Muscle of leg (tissue), 11 donors: ENCODE data around the gene ERICH6B. TPM values are rescaled to one million over a fixed set of nuclear protein-coding genes. Genes with fewer than 3 reads are reported as not detected.
A peak's percentile ranks its signal among the peaks of the same experiment; 100 is the strongest.

ENCODE experiments used
- DNase-seq: peaks from one replicate; pipeline ENCODE4 v3.0.0; 2013
- H3K27ac ChIP-seq: one replicate; pipeline ENCODE4 v1.5.1; 2013; ENCODE audit warnings: mild to moderate bottlenecking, low read length, control low read depth
- H3K27me3 ChIP-seq: one replicate; pipeline ENCODE4 v1.6.1; 2013; ENCODE audit warnings: low read length; ENCODE audit not compliant: control insufficient read depth, insufficient read depth
- H3K36me3 ChIP-seq: one replicate; pipeline ENCODE4 v1.6.1; 2013; ENCODE audit warnings: low read length; ENCODE audit not compliant: control insufficient read depth, insufficient read depth
- H3K4me1 ChIP-seq: one replicate; pipeline ENCODE4 v1.6.1; 2013; ENCODE audit warnings: low read length; ENCODE audit not compliant: control insufficient read depth, insufficient read depth
- H3K4me3 ChIP-seq: one replicate; pipeline ENCODE4 v1.5.1; 2013; ENCODE audit warnings: low read length, control low read depth
- H3K9me3 ChIP-seq: replicated peaks from 2 replicates; pipeline ENCODE4 v1.6.1; 2013; ENCODE audit warnings: low read depth, low read length; ENCODE audit not compliant: control insufficient read depth
- WGBS: methylation state at CpG from one replicate; pipeline ENCODE4 v1.1.5; 2013; ENCODE audit warnings: missing lambda C conversion rate; ENCODE audit not compliant: insufficient coverage; 5-methylcytosine and 5-hydroxymethylcytosine counted together
- polyA plus RNA-seq, 8 donors: library from polyadenylated mRNA; unstranded; fragments of 120-200 nt; gene quantifications; one replicate each; pipeline versions ENCODE4 v1.2.1 to v1.2.3, GENCODE V29; 2013; ENCODE audit warnings: inconsistent platforms in 1 of 8, low replicate concordance in 1 of 8; ENCODE audit not compliant: insufficient read length in 8 of 8, insufficient read depth in 1 of 8
- total RNA-seq: library from RNA; stranded (reverse); fragments of 120-200 nt; gene quantifications from one replicate; pipeline ENCODE4 v1.2.4, GENCODE V29; 2013

The ERICH6B gene
- total and polyA plus RNA-seq, 9 donors = 0.35 to 2.4 (median 0.76) TPM; not detected in 1

DNA sequence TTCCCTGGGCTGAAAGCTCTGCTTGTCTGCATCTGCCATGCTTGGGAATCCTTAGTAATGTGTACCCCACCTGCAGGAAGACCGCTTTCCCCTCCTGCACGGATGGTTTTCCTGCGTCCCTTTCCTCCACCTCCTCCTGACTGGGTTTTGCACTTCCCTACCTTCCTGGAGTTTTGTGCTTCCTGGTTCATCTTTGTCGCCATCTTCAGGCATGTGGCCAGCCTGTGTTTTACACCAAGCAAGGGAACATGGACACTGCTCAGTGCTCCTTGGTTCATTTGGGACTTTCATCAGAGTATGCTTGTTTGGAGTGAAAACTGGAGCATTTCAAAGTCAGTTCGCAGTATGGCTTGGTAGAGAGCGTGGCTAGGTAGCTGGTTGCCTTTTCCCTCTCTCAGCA is 30.7 kb downstream of the ERICH6B start:
- Histone ChIP-seq H3K27ac (no peak overlapping the region), H3K36me3 (no peaks in the 10 kb centered on the region), H3K4me1 (no peaks in the 10 kb centered on the region), H3K9me3 (no peaks in the 10 kb centered on the region), H3K27me3 (peaks cover 3% of the 10 kb centered on the region), H3K4me3 (no peak overlapping the region)
- WGBS = 92% methylated on average over 6 of the region's 6 CpGs
- DNase-seq = no peak

DNA sequence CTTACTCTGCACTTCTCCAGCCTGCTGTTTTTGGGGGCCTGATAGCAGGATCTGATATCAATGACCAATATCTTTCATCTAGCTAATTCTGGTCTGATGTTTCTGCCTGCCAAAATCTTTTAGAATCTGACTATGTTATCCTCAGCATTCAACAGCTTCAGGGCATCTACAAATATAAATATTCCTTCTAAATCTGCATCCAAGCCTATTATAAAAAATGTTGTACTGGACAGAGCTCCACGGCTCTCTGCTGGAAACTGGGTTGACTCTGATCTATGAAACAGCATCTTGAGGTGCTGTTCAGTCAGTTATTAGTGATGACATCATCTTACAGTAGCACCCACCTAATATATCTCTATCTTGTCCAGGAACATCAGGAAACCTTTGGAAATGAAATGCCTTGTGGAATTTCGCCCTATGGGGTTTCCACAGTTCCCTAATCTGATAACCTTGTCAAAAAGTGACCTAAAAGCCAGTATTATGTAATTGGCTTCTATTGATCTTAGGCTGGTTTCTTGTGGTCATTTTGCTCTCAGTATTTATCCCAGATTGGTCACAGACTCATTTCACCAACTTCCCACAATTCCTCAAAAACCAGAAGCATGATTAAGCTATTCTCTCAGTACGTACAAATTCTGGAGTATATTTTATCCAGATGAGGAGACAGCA is 33.0 kb downstream of the ERICH6B start:
- no peak overlapping the region for H3K27ac ChIP-seq
- H3K9me3 ChIP-seq = no peaks in the 10 kb centered on the region
- H3K27me3 ChIP-seq = peaks cover 3% of the 10 kb centered on the region
- no peaks in the 10 kb centered on the region for H3K4me1 ChIP-seq
- no peaks in the 10 kb centered on the region for H3K36me3 ChIP-seq
- no peak overlapping the region for H3K4me3 ChIP-seq
- DNase-seq = no peak
- no CpG with 5 or more reads among the region's 3 CpGs for WGBS

DNA sequence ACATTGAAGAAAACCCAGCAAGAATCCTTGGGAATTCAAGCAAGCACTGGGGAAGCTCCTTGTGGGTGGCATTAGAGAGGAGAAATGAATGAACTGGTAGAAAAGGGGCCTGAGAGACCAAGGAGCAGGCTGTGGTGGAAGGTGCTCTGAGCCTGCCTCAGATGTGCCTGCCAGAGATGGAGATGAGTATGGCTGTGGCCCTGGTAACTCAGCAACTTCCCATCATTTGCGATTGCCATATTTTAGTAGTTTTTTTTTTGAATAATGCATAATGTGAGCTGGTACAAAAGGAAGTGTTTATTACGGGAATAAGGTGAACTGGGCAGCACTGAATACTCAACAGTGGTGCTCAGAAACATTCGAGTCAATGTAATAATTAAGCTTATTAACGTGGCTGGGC is 39.1 kb downstream of the ERICH6B start:
- no peak for DNase-seq
- Histone ChIP-seq H3K27me3 (no peaks in the 10 kb centered on the region), H3K36me3 (no peaks in the 10 kb centered on the region), H3K27ac (no peak overlapping the region), H3K4me1 (no peaks in the 10 kb centered on the region), H3K9me3 (no peaks in the 10 kb centered on the region), H3K4me3 (no peak overlapping the region)
- WGBS = 87% methylated on average over 3 of the region's 4 CpGs

DNA sequence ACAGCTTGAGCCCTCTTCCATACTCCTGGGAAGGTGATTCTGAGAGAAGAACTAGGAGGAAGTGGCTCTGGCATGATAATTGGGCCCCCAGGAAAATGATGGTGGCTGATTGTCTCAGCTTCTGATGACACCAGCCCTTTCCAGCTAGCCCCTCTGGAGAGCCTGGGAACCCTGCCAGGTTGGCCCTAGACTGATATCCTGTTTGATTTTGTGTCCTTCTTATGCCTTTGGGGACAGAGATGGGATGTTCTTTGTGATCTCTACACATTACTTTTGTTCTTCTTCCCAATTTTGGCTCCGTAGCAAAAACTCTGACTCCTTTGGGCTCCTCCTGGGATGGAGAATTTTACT is 39.7 kb downstream of the ERICH6B start:
- no peaks in the 10 kb centered on the region for H3K36me3 ChIP-seq
- H3K9me3 ChIP-seq = no peaks in the 10 kb centered on the region
- H3K27me3 ChIP-seq = no peaks in the 10 kb centered on the region
- no CpG with 5 or more reads among the region's 1 CpG for WGBS
- no peak overlapping the region for H3K4me3 ChIP-seq
- no peak overlapping the region for H3K27ac ChIP-seq
- DNase-seq = no peak
- no peaks in the 10 kb centered on the region for H3K4me1 ChIP-seq

DNA sequence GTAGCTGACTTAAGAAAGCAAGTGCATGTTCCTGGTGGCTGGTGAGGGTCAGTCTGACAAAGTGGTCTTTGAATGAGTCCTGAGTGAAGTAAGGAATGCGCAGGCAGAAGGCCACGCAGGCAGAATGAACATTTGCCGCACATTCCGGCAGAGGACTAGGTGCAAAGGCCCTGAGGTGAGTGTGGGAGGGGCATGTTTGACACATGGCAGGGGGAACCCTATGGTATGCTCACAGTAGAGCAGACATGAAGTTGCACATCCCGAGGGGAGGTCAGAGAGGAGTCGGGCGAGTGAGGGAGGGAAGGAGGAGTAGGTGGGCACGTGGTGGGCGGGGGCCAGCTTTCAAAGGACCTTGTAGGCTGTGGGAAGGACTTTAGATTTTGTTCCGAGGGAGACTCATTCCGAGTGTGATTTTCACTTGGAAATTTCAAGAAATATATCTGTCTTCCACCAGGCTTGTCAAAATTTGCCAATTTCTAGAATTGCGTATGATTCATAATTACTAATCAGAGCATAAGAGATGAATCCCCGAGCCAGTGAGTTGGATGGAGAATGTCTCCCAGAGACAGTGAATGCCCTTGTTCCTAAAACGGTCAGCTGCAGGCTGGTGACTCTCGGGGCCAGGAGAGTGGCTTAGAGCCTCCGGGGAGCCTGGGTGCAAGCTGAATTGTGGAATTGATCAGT is 40.3 kb downstream of the ERICH6B start:
- Histone ChIP-seq H3K4me3 (no peak overlapping the region), H3K27ac (no peak overlapping the region), H3K36me3 (no peaks in the 10 kb centered on the region), H3K9me3 (no peaks in the 10 kb centered on the region), H3K27me3 (no peaks in the 10 kb centered on the region), H3K4me1 (no peaks in the 10 kb centered on the region)
- no peak for DNase-seq
- WGBS = 84% methylated on average over 11 of the region's 16 CpGs

DNA sequence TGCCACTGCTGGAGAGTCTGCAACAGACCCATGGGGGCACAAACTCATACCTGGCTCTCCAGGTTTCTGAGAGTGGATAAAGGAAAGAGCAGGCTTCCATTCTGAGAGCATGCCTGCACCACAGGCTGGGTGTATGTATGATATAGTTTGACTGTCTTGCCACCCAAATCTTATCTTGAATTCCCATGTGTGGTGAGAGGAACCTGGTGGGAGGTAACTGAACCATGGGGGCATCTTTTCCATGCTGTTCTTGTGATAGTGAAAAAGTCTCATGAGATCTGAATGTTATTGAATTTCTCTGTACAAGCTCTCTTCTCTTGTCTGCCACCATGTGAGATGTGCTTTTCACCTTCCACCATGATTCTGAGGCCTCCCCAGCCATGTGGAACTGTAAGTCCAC is 50.2 kb downstream of the ERICH6B start:
- H3K9me3 ChIP-seq = no peaks in the 10 kb centered on the region
- no peak overlapping the region for H3K27ac ChIP-seq
- H3K4me1 ChIP-seq = no peaks in the 10 kb centered on the region
- DNase-seq = no peak
- no peaks in the 10 kb centered on the region for H3K27me3 ChIP-seq
- H3K4me3 ChIP-seq = no peak overlapping the region
- no peaks in the 10 kb centered on the region for H3K36me3 ChIP-seq

DNA sequence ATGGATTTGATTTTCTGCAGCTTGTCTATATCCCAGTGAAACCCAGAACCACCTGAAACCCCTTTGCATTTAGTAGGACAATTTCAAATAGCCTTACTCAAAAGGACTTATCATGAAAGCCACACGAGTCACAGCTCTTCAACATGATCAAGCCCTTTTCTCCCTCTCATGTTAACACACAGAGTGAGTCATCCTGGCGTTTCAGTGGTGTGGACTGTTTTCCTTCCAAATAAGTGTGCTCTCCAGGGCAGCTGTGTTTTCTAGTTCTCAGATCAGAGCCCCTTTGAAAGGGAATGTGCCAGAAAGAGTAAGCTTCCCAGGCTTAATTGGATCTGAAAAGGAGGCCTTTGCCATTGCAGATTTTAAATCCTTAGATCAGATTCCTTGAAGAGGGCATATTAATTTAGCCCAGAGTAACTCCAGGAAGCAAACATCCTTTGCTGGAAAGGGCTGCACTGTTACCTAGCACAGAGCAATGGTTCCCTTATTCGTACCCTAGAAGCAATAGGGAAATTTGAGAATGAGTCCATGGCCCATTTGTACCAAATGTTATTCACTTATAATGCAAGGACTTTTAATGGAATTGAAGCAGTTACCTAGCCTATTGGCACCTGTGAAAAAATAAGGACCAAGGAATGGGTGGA is 51.3 kb downstream of the ERICH6B start:
- peak; percentile 45 for DNase-seq
- Histone ChIP-seq H3K27me3 (no peaks in the 10 kb centered on the region), H3K9me3 (no peaks in the 10 kb centered on the region), H3K4me3 (no peak overlapping the region), H3K36me3 (no peaks in the 10 kb centered on the region), H3K27ac (no peak overlapping the region), H3K4me1 (no peaks in the 10 kb centered on the region)
- WGBS = no CpG with 5 or more reads among the region's 3 CpGs

DNA sequence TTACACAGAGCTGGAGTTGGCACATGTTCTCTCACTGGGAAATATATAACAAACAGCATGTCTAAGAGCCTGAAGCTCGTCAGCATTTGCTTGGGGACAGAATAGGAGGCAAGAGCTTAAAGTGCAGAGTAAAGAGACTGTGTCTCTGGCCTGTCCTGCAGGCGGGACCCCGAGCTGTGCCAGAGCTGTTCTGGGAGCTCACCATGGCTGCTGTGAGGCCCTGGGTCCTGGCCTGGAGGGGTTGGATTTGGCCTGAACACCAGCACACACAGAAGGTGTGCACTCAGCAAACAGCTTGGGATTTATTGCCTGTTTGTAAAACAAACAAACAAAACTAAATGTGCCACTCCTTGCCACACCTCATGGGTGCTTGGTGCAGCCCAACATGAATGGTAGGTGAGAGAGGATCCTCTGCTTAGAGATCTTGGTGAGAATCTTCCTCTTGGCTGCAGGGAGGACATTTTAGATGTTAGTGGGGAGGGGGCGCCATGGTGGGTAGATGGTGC is 60.9 kb downstream of the ERICH6B start:
- DNase-seq = no peak
- 72% methylated on average over 3 of the region's 4 CpGs for WGBS
- Histone ChIP-seq H3K9me3 (no peaks in the 10 kb centered on the region), H3K27me3 (no peaks in the 10 kb centered on the region), H3K27ac (no peak overlapping the region), H3K36me3 (no peaks in the 10 kb centered on the region), H3K4me3 (no peak overlapping the region), H3K4me1 (no peaks in the 10 kb centered on the region)

DNA sequence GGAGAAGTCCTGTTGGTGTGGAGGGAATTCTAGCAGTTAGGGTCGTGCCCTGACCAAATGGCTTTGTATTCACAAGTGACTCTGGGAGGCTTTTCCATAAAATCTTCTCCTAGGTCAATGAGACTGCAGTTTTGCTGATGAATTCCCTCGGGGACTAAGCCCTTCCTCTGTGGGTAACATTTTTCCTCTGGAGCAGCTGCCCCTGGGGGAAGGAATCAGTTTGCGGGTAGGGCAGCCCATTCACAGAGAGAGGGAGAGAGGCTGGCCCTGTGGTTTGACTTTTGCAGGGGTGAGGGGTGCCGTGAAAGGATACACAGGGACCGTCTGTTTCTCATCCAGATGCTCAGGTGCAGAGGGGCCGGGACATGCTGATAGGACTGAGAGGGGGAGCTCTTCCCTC is 67.3 kb downstream of the ERICH6B start:
- no peak overlapping the region for H3K4me3 ChIP-seq
- H3K27ac ChIP-seq = no peak overlapping the region
- DNase-seq = no peak
- H3K9me3 ChIP-seq = no peaks in the 10 kb centered on the region
- H3K4me1 ChIP-seq = no peaks in the 10 kb centered on the region
- 54% methylated on average over 5 of the region's 6 CpGs for WGBS
- no peaks in the 10 kb centered on the region for H3K36me3 ChIP-seq
- peaks cover 6% of the 10 kb centered on the region for H3K27me3 ChIP-seq

DNA sequence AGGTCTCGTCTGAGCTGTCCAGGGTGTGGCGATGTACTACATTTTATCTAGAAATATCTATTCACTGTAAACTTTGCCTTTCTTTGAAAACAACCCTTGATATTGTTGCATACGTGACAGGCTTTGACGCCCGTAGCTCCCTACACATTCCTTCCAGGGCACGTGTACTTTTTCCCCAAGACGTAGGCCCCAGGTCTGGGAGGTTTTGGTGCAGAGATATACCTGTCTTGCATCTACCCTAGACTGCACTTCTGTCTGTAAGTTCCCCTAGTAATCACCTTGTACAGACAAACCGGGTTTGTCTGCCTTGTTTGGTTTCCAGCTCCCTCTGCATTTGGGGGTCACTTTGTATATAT is 69.2 kb downstream of the ERICH6B start:
- Histone ChIP-seq H3K27me3 (peaks cover 6% of the 10 kb centered on the region), H3K4me1 (no peaks in the 10 kb centered on the region), H3K9me3 (no peaks in the 10 kb centered on the region), H3K27ac (no peak overlapping the region), H3K36me3 (no peaks in the 10 kb centered on the region), H3K4me3 (no peak overlapping the region)
- DNase-seq = no peak
- 59% methylated on average over 2 of the region's 8 CpGs for WGBS
